ENCODE measurements around the gene UBE2G2. TPM values are rescaled to one million over a fixed set of nuclear protein-coding genes. Genes with fewer than 3 reads are reported as not detected.

Gene UBE2G2
- total and polyA plus RNA-seq, 2 of the 4 experiments (the other 2 are of a cell fraction) = 65.4 to 91.7 TPM

GRCh38 chr21:44818640-44819011 is 17.0 kb upstream of the UBE2G2 start:
- Histone ChIP-seq H2BK15ac (ENCODE audit: low read depth, low read length) (no peak overlapping the region), H3K14ac (replicated peaks; ENCODE audit: low read depth, low read length) (peak overlapping the region; percentile 63; the same call in 1 of the 2 replicates), H3K9ac (ENCODE audit: low read depth, low read length) (peak overlapping the region; percentile 41; the same call in 1 of the 2 replicates), H3K4me1 (ENCODE audit: control insufficient read depth, insufficient read depth, low read length) (peaks cover 8% of the 10 kb centered on the region; the same call in 1 of the 2 replicates), H3K4me3 (ENCODE audit: insufficient read depth, low read depth, low read length) (peak overlapping the region; percentile 99), H2BK20ac (ENCODE audit: low read depth, low read length) (no peak overlapping the region), H3K79me1 (ENCODE audit: low read depth in 1 of 2, low read length in 2 of 2) (peaks cover 16 to 48% of the 10 kb centered on the region in 2 experiments), H2AFZ (replicated peaks; ENCODE audit: low read length, poor library complexity) (peak overlapping the region; percentile 94), H2AK5ac (ENCODE audit: low read depth, low read length) (peak overlapping the region; percentile 65), H2AK9ac (replicated peaks; ENCODE audit: low read depth, low read length, poor library complexity) (peak overlapping the region; percentile 95), H3K4me2 (ENCODE audit: low read depth, low read length) (peak overlapping the region; percentile 46), H4K20me1 (ENCODE audit: insufficient read depth, low read length) (peaks cover 39% of the 10 kb centered on the region), H3K27me3 (ENCODE audit: control insufficient read depth, insufficient read depth, low read length) (no peaks in the 10 kb centered on the region), H4K91ac (ENCODE audit: insufficient read depth, low read depth, low read length) (peak overlapping the region; percentile 40; the same call in 1 of the 2 replicates), H4K5ac (ENCODE audit: low read depth, low read length) (peak overlapping the region; percentile 61), H3K4ac (ENCODE audit: low read depth, low read length) (peak overlapping the region; percentile 80), H3K27ac (ENCODE audit: insufficient read depth, low read length) (no peak overlapping the region; the same call in 1 of the 2 replicates), H2BK5ac (ENCODE audit: low read depth, low read length, poor library complexity, severe bottlenecking) (peak overlapping the region; percentile 59), H4K8ac (ENCODE audit: low read depth in 2 of 2, low read length in 2 of 2) (peak overlapping the region; percentile 60 to 73; a peak in 2 of 4 replicates), H2BK120ac (ENCODE audit: low read depth, low read length) (no peak overlapping the region), H3K9me3 (ENCODE audit: control insufficient read depth, insufficient read depth, low read length) (peaks cover 39% of the 10 kb centered on the region), H3K23ac (ENCODE audit: low read depth, low read length) (0 out of 2 replicates have a peak overlapping the region, but pooled peaks have one; percentile 48), H3K18ac (ENCODE audit: low read depth, low read length) (no peak overlapping the region), H3K36me3 (ENCODE audit: control insufficient read depth, insufficient read depth, low read length) (peaks cover 2% of the 10 kb centered on the region; the same call in 1 of the 2 replicates), H3K56ac (ENCODE audit: extremely low read depth, insufficient read depth, low read length) (no peak overlapping the region), H3K9me1 (ENCODE audit: insufficient read depth, low read length) (peaks cover 8% of the 10 kb centered on the region)
- BruUV-seq (replicated peaks) = no TSS peak
- DNase-seq (no peak), ATAC-seq (ENCODE audit: low read depth) (no peak)
- intact Hi-C loops (cut with micrococcal nuclease) (loop anchor here (5.0 kb wide), 1 partner anchor 54 kb away; the partner anchor contains the start of gene PTTG1IP), dilution Hi-C loops (cut with HindIII; ENCODE audit: low sequenced_read_pairs, unreplicated experiment) (no loop called here), in situ Hi-C loops (cut with MboI; ENCODE audit: low sequenced_read_pairs) (loop anchor here (25.0 kb wide), 1 partner anchor 294 kb away; no protein-coding TSS in a partner anchor)
- CTCF ChIA-PET = no interaction called here
- no peak for TF ChIP-seq RAD21 (IDR thresholded peaks at IDR 0.05; ENCODE audit: low read length)
- TF ChIP-seq RCOR1 (IDR thresholded peaks at IDR 0.05; ENCODE audit: insufficient replicate concordance, low read length) = no peak
- TF ChIP-seq CTCF (conservative IDR thresholded peaks at IDR 0.05; ENCODE audit: low read depth, low read length) = no peak
- no peak for TF ChIP-seq CEBPB (IDR thresholded peaks at IDR 0.05; ENCODE audit: low read depth, low read length)
- no peak for TF ChIP-seq USF2 (IDR thresholded peaks at IDR 0.05; ENCODE audit: low read depth, low read length)
- TF ChIP-seq MXI1 (IDR thresholded peaks at IDR 0.05; ENCODE audit: borderline replicate concordance, low read depth, low read length) = no peak
- no peak for TF ChIP-seq MAZ (IDR thresholded peaks at IDR 0.05; ENCODE audit: borderline replicate concordance, low read depth, low read length)
- no peak for TF ChIP-seq RFX5 (IDR thresholded peaks at IDR 0.05; ENCODE audit: low read depth, low read length)
- POLR2A ChIA-PET (ENCODE audit: unreplicated experiment) = no interaction called here
- WGBS, 2 experiments (ENCODE audit: extremely low coverage in 2 of 2, insufficient read length in 1 of 2) = 63% methylated on average over 26 of the region's 37 CpGs; no CpG with 5 or more reads in 1 of the 2 experiments
